NCI-H2196 treated with DMSO at 0.1 percent for 48 hours (cell line): ENCODE measurements around the gene PNMA6F.
"Not testable (repeated sequence)": the region's sequence is repeated elsewhere in the genome, so short reads cannot be mapped to it uniquely, and the experiment has no call there.

Experiments
- DNase-seq: peaks from one replicate; lab custom pipeline; 2025; ENCODE audit not compliant: unreplicated experiment; lab: John Stamatoyannopoulos, UW

PNMA6F gene

DNA sequence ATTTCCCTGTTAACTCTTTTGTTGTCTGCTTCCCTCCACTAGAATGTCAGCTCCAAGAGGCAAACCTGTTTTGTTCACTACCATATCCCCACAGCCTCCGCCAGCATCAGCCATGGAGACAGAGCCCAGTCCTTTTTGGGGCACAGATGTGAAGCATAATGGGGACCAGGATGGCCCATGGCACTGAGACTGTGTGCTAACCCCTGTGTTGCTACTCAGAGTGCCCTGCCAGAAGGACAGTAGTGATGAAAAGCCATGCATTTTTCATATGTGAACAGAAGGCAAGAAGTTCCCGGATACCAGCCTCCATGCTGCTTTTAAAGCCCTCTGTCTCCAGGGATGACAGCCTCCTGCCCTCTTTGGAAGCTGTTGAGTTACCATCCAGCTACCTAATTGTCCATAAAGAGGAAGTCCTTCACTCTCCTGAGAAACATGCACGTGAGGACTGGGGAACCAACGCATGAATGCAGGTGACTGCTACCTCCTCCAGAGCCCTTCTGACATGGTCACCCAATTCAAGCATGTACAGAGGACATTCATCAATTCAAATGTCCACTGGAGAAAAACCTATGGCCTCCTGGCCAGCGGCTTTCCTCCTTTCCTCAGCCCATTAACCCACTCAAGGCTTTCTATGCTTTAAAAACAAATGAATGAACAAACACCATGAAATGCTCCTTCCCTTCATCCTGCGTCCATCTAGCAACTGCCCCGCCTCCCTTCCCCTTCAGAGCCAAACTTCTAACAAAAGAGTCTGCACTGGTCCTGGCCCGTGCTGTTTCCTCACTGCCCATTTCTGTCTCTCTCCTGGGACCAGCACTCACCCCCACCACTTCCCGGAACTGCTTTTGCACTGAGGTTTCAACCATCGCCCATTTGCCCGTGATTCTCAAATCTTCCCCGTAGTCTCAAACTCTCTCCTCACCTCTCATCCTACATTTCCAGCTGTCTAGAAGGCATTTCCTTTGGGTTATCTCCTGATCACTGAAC, 18.0 kb downstream of the PNMA6F start:
- no peak for DNase-seq

GRCh38 chrX:153302796-153303195, 18.8 kb downstream of the PNMA6F start:
- DNase-seq, result no peak

DNA sequence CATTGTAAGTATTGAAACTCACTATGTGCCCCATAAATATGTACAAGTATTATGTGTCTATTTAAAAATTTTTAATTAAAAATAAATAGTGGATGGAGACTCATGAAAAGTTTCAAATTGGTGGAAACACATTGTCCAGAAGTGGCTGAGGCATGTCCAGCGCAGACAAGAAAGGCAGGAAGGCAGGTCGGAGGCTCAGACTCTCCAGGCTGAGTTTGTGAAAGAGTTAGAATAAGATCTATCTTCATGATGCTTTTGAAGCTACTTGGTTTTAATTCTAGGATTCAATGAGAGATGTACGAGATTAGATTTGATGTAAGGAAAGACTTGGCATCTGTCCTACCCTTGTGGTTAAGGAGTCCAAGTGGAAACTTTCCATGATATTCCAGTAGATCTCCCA, 19.8 kb downstream of the PNMA6F start:
- DNase-seq, result no peak

DNA sequence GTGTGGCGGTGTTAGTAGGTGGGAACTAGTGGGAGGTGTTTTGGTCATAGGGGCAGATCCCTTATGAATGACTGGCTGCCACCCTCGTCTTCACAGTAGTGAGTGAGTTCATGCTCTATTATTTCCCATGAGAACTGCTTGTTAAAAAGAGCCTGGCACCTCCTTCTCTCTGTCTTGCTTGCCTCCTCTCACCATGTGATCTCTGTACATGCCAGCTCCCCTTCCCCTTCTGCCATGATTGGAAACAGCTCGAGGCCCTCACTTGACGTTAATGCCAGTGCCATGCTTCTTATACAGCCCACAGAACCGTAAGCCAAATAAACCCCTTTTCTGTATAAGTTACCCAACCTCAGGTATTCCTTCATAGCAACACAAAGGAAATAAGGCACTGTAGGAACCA, 21.7 kb downstream of the PNMA6F start:
- DNase-seq, result no peak

GRCh38 chrX:153297376-153297775, 24.2 kb downstream of the PNMA6F start:
- DNase-seq, result no peak

GRCh38 chrX:153293485-153294071, 28.0 kb downstream of the PNMA6F start:
- not testable (repeated sequence) for DNase-seq

DNA sequence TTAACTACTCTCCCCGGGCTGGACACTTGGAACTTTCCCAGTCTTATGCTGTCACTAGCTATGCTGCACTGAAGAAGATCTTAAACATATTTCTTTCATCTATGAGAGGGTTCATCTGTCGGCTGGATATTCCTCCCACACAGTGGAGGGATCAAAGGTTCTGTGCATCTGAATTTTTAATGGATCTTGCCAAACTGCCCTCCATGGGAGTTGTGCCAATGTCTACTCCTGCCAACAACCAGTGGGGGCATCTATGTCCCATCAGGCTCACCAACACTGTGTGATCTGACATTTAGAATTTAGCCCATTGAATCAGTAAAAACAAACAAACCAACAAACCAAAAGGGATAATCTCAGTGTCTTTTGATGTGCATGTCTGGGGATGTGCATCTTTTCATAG, 32.8 kb downstream of the PNMA6F start:
- not testable (repeated sequence) for DNase-seq

GRCh38 chrX:153285678-153286077, 35.9 kb downstream of the PNMA6F start:
- DNase-seq, result not testable (repeated sequence)

DNA sequence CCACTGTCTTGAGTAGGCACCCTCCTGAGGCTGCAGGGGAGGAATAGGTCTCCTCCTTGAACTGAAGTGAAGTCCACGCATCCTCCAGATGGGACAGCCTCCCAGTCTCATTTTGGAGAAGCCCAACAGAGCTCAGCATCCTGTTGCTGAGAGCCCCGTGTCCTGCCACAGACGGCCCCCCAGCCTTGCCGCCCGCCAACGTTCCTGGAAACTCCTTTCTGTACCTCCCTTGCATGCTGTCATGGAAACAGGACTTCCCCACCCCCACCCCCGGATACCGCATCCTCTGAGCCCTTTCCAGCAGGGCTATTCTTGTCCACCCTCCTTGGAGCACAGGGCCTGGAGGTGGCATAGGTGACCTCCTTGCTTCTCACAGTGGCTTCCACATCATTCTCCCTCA, 37.6 kb downstream of the PNMA6F start:
- DNase-seq, result not testable (repeated sequence)

DNA sequence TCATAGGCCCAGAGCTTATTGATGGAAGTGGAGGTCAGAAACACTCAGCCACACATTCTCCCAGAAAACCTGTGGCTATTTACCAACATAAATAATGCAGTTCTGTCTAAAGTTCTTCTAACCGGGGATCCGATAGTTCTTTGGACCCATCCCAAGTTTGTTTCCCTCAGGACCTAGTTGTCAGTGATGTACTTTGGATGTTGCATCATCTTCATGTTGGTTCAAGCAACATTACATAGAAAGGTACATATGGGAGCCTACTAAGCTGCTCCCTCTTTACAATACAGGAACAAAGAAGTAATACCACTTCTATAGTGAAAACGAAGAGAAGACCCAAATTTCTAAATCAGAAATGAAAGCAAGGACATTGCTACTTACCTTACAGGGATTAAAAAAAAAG, 39.8 kb downstream of the PNMA6F start:
- not testable (repeated sequence) for DNase-seq

- DNase-seq, result not testable (repeated sequence)
Measured at GRCh38 chrX:153279304-153279703, 42.3 kb downstream of the PNMA6F start.

DNA sequence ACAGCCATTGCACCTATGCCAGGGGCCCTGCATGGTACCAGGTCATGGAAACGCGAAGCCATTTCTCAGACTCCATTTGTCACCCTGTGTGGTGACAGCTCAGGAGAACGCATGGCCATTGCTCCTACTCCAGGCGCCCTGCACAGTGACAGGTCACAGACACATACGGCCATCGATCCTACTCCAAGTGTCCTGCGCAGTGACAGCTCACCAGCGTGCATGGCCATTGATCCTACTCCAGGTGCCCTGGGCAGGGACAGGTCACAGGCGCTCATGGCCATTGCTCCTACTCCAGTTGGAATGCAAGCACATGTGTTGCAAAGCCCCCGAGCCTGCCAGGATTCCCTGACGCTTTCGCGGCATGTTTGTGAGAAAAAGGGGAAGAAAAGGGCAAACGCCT, 45.5 kb downstream of the PNMA6F start:
- DNase-seq, result not testable (repeated sequence)

- not testable (repeated sequence) for DNase-seq
Measured at GRCh38 chrX:153275418-153275817, 46.1 kb downstream of the PNMA6F start.

DNA sequence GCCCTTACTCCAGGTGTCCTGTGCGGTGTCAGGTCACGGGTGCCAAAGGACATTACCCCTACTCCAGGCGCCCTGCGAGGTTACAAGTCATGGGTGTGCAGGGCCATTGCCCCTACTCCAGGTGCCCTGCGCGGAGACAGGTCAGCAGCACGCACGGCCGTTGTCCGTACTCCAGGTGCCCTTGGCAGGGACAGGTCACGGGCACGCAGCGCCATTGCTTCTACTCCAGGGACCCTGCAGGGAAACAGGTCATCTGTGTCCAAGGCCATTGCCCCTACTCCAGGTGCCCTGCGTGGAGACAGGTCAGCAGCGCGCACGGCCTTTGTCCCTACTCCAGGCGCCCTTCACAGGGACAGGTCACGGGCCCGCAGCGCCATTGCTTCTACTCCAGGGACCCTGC, 49.0 kb downstream of the PNMA6F start:
- DNase-seq, result not testable (repeated sequence)

GRCh38 chrX:153272070-153272469, 49.5 kb downstream of the PNMA6F start:
- DNase-seq, result not testable (repeated sequence)
